NCI-H748 (cell line): ENCODE results near the gene RABEP2.

Experiments
- DNase-seq: peaks from one replicate; lab custom pipeline; 2025; ENCODE audit not compliant: unreplicated experiment; lab: John Stamatoyannopoulos, UW

RABEP2 gene

GRCh38 chr16:28859326-28859725 is 65.7 kb downstream of the RABEP2 start:
- DNase-seq = no peak

DNA sequence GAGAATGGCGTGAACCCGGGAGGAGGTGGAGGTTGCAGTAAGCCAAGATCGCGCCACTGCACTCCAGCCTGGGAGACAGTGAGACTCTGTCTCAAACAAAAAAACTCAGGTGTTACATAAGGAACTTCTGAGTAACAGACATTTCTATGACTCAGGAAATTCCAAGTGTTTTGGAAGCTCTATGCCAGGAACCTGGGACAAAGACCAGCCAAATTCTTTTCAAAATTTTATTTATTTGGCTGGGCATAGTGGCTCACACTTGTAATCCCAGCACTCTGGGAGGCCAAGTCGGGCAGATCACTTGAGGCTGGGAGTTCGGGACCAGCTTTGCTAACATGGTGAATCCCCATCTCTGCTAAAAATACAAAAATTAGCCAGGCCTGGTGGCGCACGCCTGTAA is 66.6 kb downstream of the RABEP2 start:
- no peak for DNase-seq
